Peyer's patch (tissue), 4 donors: ENCODE data around the gene MINDY4.

Source experiments
- CTCF ChIP-seq, 6 experiments: fragments of 450-650 bp in 4 of 6; fragments of 200-600 bp in 2 of 6; sonication (generic) in 1 of 6; IDR thresholded peaks; one replicate each; pipeline ENCODE4 v1.5.1; 2017 to 2019; ENCODE audit warnings: antibody characterized with exemption in 6 of 6, mild to moderate bottlenecking in 3 of 6, moderate library complexity in 1 of 6
- POLR2A ChIP-seq, 2 donors: fragments of 450-650 bp; IDR thresholded peaks; one replicate each; pipeline ENCODE4 v1.5.1; 2017; ENCODE audit warnings: antibody characterized with exemption in 2 of 2, mild to moderate bottlenecking in 2 of 2, moderate library complexity in 2 of 2

- no peak for TF ChIP-seq POLR2A (IDR thresholded peaks at IDR 0.05)
- no peak for TF ChIP-seq CTCF (IDR thresholded peaks at IDR 0.05)
Observed at GRCh38 chr7:30886608-30887011, 115.4 kb downstream of the MINDY4 start.
